Measurements from ENCODE around the gene SLIT3. TPM values are rescaled to one million over a fixed set of nuclear protein-coding genes. Genes with fewer than 3 reads are reported as not detected.

SLIT3 gene
- total RNA-seq, 6 donors from 2014 or later, result 10.8 to 57.3 (median 32.2) TPM

- DNase-seq (peak in 1 of 2 donors; percentile 13), ATAC-seq (ENCODE audit: low FRiP score in 2 of 2) (no peak)
- Histone ChIP-seq H3K9me3 (no peaks in the 10 kb centered on the region), H3K4me3 (no peak overlapping the region), H3K27me3 (no peaks in the 10 kb centered on the region), H3K36me3 (no peaks in the 10 kb centered on the region), H3K4me1 (peaks cover 0 to 12% (median 9%) of the 10 kb centered on the region in 4 donors), H3K27ac (peak overlapping the region in 1 of 4 donors; percentile 9)
- TF ChIP-seq EP300 (IDR thresholded peaks at IDR 0.05) (no peak), CTCF (IDR thresholded peaks at IDR 0.05) (no peak), POLR2A (IDR thresholded peaks at IDR 0.05) (no peak), POLR2AphosphoS5 (IDR thresholded peaks at IDR 0.05) (no peak)
- WGBS, 2 donors, result 17 to 29% methylated on average over 11 of the region's 11 CpGs
Measured at GRCh38 chr5:169027501-169028061, 273.4 kb downstream of the SLIT3 start.

- Histone ChIP-seq H3K36me3 (no peaks in the 10 kb centered on the region), H3K9me3 (no peaks in the 10 kb centered on the region), H3K27ac (no peak overlapping the region), H3K4me1 (peaks cover 0 to 12% (median 9%) of the 10 kb centered on the region in 4 donors), H3K27me3 (no peaks in the 10 kb centered on the region), H3K4me3 (no peak overlapping the region)
- WGBS, 2 donors, result 72 to 81% methylated on average over 1 of the region's 1 CpG
- DNase-seq (no peak), ATAC-seq (ENCODE audit: low FRiP score in 2 of 2) (no peak)
- TF ChIP-seq POLR2AphosphoS5 (IDR thresholded peaks at IDR 0.05), result no peak
- no peak for TF ChIP-seq CTCF (IDR thresholded peaks at IDR 0.05)
- no peak for TF ChIP-seq POLR2A (IDR thresholded peaks at IDR 0.05)
- no peak for TF ChIP-seq EP300 (IDR thresholded peaks at IDR 0.05)
Measured at GRCh38 chr5:169025491-169025890, 275.4 kb downstream of the SLIT3 start.

- DNase-seq, result no peak
- H3K9me3 ChIP-seq, result no peaks in the 10 kb centered on the region
Measured at GRCh38 chr5:169024421-169024820, 276.5 kb downstream of the SLIT3 start.

GRCh38 chr5:169022718-169023117 is 278.2 kb downstream of the SLIT3 start:
- no peak overlapping the region for H3K4me3 ChIP-seq
- H3K4me1 ChIP-seq, result no peaks in the 10 kb centered on the region
- no peaks in the 10 kb centered on the region for H3K27me3 ChIP-seq
- H3K27ac ChIP-seq, result peak overlapping the region in 1 of 4 donors; percentile 22
- DNase-seq (no peak), ATAC-seq (ENCODE audit: low FRiP score in 2 of 2) (no peak)
- H3K9me3 ChIP-seq, result no peaks in the 10 kb centered on the region
- no peaks in the 10 kb centered on the region for H3K36me3 ChIP-seq
- 83 to 84% methylated on average over 4 of the region's 4 CpGs for WGBS, 2 donors
- TF ChIP-seq EP300 (IDR thresholded peaks at IDR 0.05) (no peak), POLR2AphosphoS5 (IDR thresholded peaks at IDR 0.05) (no peak), POLR2A (IDR thresholded peaks at IDR 0.05) (no peak), CTCF (IDR thresholded peaks at IDR 0.05) (no peak)

More at GRCh38 chr5:169024421-169024820, 276.5 kb downstream of the SLIT3 start:
- H3K4me3 ChIP-seq, result no peak overlapping the region
- no peaks in the 10 kb centered on the region for H3K36me3 ChIP-seq
- TF ChIP-seq EP300 (IDR thresholded peaks at IDR 0.05), result no peak
- TF ChIP-seq POLR2A (IDR thresholded peaks at IDR 0.05), result no peak
- peak in 1 of 2 donors; percentile 11 for TF ChIP-seq POLR2AphosphoS5 (IDR thresholded peaks at IDR 0.05)
- no peaks in the 10 kb centered on the region for H3K27me3 ChIP-seq
- WGBS, 2 donors, result 60 to 66% methylated on average over 11 of the region's 11 CpGs
- H3K27ac ChIP-seq, result no peak overlapping the region
- H3K4me1 ChIP-seq, result peaks cover 0 to 7% (median 0%) of the 10 kb centered on the region in 4 donors
- ATAC-seq (ENCODE audit: low FRiP score in 2 of 2), result no peak

- H3K36me3 ChIP-seq, result no peaks in the 10 kb centered on the region
- H3K27me3 ChIP-seq, result no peaks in the 10 kb centered on the region
- 30 to 48% methylated on average over 2 of the region's 2 CpGs for WGBS, 2 donors
- ATAC-seq (ENCODE audit: low FRiP score in 2 of 2), result no peak
- peak overlapping the region in 1 of 4 donors; percentile 42 for H3K27ac ChIP-seq
- H3K4me1 ChIP-seq, result no peaks in the 10 kb centered on the region
- H3K4me3 ChIP-seq, result no peak overlapping the region
- H3K9me3 ChIP-seq, result no peaks in the 10 kb centered on the region
- no peak for TF ChIP-seq POLR2A (IDR thresholded peaks at IDR 0.05)
- no peak for TF ChIP-seq POLR2AphosphoS5 (IDR thresholded peaks at IDR 0.05)
- TF ChIP-seq CTCF (IDR thresholded peaks at IDR 0.05), result no peak
- no peak for TF ChIP-seq EP300 (IDR thresholded peaks at IDR 0.05)
- DNase-seq, result no peak
Measured at GRCh38 chr5:169020102-169020501, 280.8 kb downstream of the SLIT3 start.
